OCI-LY1 (cell line): Measurements from ENCODE around the gene OLIG1.

Experiments
- H2AFZ ChIP-seq: fragments of 200-600 bp; sonication (generic), shearing (Covaris generic); 2 replicates; pipeline ENCODE4 v1.6.0; 2014; ENCODE audit warnings: antibody characterized with exemption, mild to moderate bottlenecking, low read length
- H3F3A ChIP-seq: fragments of 200-600 bp; sonication (generic), shearing (Covaris generic); 2 replicates; pipeline ENCODE4 v1.6.0; 2014; ENCODE audit warnings: mild to moderate bottlenecking, antibody characterized with exemption, low read length, moderate library complexity; ENCODE audit not compliant: insufficient read depth
- H3K27ac ChIP-seq: fragments of 200-600 bp; sonication (generic); 2 replicates; pipeline ENCODE4 v1.5.1; 2014; ENCODE audit warnings: low read length, mixed run types, mild to moderate bottlenecking, low read depth; ENCODE audit not compliant: poor library complexity, severe bottlenecking
- H3K27me3 ChIP-seq: fragments of 200-600 bp; sonication (generic); 2 replicates; pipeline ENCODE4 v1.6.0; 2014; ENCODE audit warnings: antibody characterized with exemption, mild to moderate bottlenecking, low read length, moderate library complexity; ENCODE audit not compliant: insufficient read depth
- H3K36me3 ChIP-seq: fragments of 200-600 bp; sonication (generic); 2 replicates; pipeline ENCODE4 v1.6.1; 2014; ENCODE audit warnings: mild to moderate bottlenecking, antibody characterized with exemption, low read length, moderate library complexity, mixed read lengths; ENCODE audit not compliant: insufficient read depth
- H3K4me1 ChIP-seq: fragments of 200-600 bp; sonication (generic); 2 replicates; pipeline ENCODE4 v1.5.1; 2014; ENCODE audit warnings: mild to moderate bottlenecking, low read length, moderate library complexity; ENCODE audit not compliant: insufficient read depth, severe bottlenecking
- H3K4me2 ChIP-seq: fragments of 200-600 bp; sonication (generic), shearing (Covaris generic); 2 replicates; pipeline ENCODE4 v1.6.1; 2014; ENCODE audit warnings: low read length
- H3K4me3 ChIP-seq: fragments of 200-600 bp; sonication (generic); 2 replicates; pipeline ENCODE4 v1.5.1; 2014; ENCODE audit warnings: low read length, low read depth, mild to moderate bottlenecking, mixed read lengths; ENCODE audit not compliant: poor library complexity, severe bottlenecking
- H3K79me2 ChIP-seq: fragments of 200-600 bp; shearing (Covaris generic); 2 replicates; pipeline ENCODE4 v1.6.1; 2016; ENCODE audit warnings: mixed run types, low read length, mixed read lengths; ENCODE audit not compliant: insufficient read depth
- H3K9ac ChIP-seq: fragments of 200-600 bp; sonication (generic), shearing (Covaris generic); 2 replicates; pipeline ENCODE4 v1.6.1; 2014; ENCODE audit warnings: mild to moderate bottlenecking, low read length, mixed read lengths
- H3K9me2 ChIP-seq: fragments of 200-600 bp; sonication (generic), shearing (Covaris generic); 2 replicates; pipeline ENCODE4 v1.6.1; 2014; ENCODE audit warnings: low read depth, mild to moderate bottlenecking, low read length, mixed read lengths
- H3K9me3 ChIP-seq: fragments of 200-600 bp; shearing (Covaris generic); 2 replicates; pipeline ENCODE4 v1.6.1; 2014; ENCODE audit warnings: low read length, mixed read lengths
- H4K20me1 ChIP-seq: fragments of 200-600 bp; sonication (generic), shearing (Covaris generic); 2 replicates; pipeline ENCODE4 v1.6.0; 2016; ENCODE audit warnings: mild to moderate bottlenecking, low read length; ENCODE audit not compliant: insufficient read depth
- EZH2 ChIP-seq: fragments of 200-600 bp; sonication (generic), shearing (Covaris generic); IDR thresholded peaks from 2 replicates; pipeline ENCODE4 v1.8.0; 2017; ENCODE audit warnings: borderline replicate concordance, mixed run types, mild to moderate bottlenecking, antibody characterized with exemption, low read length, moderate library complexity, mixed read lengths
- TF ChIP-seq, protein P1 (sequence below): fragments of 200-600 bp; sonication (generic), shearing (Covaris generic); IDR thresholded peaks from 2 replicates; pipeline ENCODE4 v1.5.1; 2017; ENCODE audit warnings: mild to moderate bottlenecking, antibody characterized with exemption, low read length, moderate library complexity, mixed read lengths

The OLIG1 gene, protein sequence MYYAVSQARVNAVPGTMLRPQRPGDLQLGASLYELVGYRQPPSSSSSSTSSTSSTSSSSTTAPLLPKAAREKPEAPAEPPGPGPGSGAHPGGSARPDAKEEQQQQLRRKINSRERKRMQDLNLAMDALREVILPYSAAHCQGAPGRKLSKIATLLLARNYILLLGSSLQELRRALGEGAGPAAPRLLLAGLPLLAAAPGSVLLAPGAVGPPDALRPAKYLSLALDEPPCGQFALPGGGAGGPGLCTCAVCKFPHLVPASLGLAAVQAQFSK

DNA sequence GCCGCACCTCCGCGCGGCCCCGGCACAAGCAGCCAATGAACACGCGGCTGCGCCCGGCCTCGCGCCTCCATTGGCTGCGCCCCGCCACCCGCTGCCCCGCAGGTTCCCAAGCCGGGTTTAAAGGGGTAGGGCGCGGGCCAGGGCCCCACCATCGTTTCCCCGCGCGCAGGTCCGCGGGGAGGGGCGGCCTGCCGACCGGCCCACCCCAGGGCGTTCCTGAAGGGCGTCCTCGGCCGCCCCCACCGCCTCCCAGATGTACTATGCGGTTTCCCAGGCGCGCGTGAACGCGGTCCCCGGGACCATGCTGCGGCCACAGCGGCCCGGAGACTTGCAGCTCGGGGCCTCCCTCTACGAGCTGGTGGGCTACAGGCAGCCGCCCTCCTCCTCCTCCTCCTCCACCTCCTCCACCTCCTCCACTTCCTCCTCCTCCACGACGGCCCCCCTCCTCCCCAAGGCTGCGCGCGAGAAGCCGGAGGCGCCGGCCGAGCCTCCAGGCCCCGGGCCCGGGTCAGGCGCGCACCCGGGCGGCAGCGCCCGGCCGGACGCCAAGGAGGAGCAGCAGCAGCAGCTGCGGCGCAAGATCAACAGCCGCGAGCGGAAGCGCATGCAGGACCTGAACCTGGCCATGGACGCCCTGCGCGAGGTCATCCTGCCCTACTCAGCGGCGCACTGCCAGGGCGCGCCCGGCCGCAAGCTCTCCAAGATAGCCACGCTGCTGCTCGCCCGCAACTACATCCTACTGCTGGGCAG is at the start of gene OLIG1:
OLIG1 (plus strand) TSS at position 148 of the 750 bp plus-strand sequence; CDS start at position 254, 106 bp downstream.
- peaks cover 6% of the 10 kb centered on the region; the same call in 1 of the 2 replicates for H3K9me3 ChIP-seq
- H4K20me1 ChIP-seq, result no peaks in the 10 kb centered on the region
- H2AFZ ChIP-seq, result no peak within 1 kb of the TSS
- no peaks in the 10 kb centered on the region for H3K4me1 ChIP-seq
- H3K79me2 ChIP-seq, result no peaks in the 10 kb centered on the region
- H3K27ac ChIP-seq, result no peak within 1 kb of the TSS
- H3K36me3 ChIP-seq, result no peaks in the 10 kb centered on the region
- no peaks in the 10 kb centered on the region for H3K9me2 ChIP-seq
- TF ChIP-seq, protein P1, sequence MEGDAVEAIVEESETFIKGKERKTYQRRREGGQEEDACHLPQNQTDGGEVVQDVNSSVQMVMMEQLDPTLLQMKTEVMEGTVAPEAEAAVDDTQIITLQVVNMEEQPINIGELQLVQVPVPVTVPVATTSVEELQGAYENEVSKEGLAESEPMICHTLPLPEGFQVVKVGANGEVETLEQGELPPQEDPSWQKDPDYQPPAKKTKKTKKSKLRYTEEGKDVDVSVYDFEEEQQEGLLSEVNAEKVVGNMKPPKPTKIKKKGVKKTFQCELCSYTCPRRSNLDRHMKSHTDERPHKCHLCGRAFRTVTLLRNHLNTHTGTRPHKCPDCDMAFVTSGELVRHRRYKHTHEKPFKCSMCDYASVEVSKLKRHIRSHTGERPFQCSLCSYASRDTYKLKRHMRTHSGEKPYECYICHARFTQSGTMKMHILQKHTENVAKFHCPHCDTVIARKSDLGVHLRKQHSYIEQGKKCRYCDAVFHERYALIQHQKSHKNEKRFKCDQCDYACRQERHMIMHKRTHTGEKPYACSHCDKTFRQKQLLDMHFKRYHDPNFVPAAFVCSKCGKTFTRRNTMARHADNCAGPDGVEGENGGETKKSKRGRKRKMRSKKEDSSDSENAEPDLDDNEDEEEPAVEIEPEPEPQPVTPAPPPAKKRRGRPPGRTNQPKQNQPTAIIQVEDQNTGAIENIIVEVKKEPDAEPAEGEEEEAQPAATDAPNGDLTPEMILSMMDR, result no peak
- no peak for TF ChIP-seq EZH2
- H3K9ac ChIP-seq, result no peak within 1 kb of the TSS
- H3K27me3 ChIP-seq, result no peaks in the 10 kb centered on the region
- no peak within 1 kb of the TSS for H3K4me3 ChIP-seq
- no peaks in the 10 kb centered on the region for H3F3A ChIP-seq
- H3K4me2 ChIP-seq, result no peak within 1 kb of the TSS

DNA sequence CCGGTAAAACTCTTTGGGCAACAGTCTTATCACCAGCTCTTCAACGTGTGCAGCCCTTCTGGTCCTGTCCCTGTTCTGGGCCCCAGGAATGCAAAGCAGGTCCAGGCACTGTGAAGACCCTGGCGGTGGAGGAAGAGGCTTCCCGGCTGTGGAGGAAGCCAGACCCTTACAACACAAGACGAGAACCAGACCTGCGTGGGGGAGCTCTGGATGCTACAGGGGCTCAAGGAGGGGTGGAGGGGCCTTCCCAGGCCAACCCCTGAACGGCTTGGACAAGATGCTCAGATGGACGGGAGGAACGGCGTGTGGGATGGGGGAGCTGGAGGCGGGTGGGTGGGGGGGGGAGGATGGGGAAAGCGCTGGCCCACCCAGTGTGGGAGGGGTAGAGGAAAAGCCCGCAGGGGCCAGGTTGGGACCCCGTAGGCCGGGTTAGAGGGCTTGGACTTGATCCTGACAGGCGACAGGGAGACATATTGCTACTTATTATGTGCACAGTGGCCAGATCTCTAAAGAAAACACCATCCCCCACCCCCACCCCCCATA is 49.3 kb upstream of the OLIG1 start:
- Histone ChIP-seq H4K20me1 (no peaks in the 10 kb centered on the region), H3K4me2 (no peak overlapping the region), H3K79me2 (no peaks in the 10 kb centered on the region), H3K9ac (no peak overlapping the region), H3K36me3 (no peaks in the 10 kb centered on the region), H2AFZ (no peak overlapping the region), H3K9me2 (no peaks in the 10 kb centered on the region), H3K4me3 (no peak overlapping the region), H3K27me3 (no peaks in the 10 kb centered on the region; the same call in 1 of the 2 replicates), H3K4me1 (no peaks in the 10 kb centered on the region), H3F3A (no peaks in the 10 kb centered on the region), H3K9me3 (no peaks in the 10 kb centered on the region), H3K27ac (no peak overlapping the region)
- no peak for TF ChIP-seq EZH2
- TF ChIP-seq, protein P1, result no peak

DNA sequence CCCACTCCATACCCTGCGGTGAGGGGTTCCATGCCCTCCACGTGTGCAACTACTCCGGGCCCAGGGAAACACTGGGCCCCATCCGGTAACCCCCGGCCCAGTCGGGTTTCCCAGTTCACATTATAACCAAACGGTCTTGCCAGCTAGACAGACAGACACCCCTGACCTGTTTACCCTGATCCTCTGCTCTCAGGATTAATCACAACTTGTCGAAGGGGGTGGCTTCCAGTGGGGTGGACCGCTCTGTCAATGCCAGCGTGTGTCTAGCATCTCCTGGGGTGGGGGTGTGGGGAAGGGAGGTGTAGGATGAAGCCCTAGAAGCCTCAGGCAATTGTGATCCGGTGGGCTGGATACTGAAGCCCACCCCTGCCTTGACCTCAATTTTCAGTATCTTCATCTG is 48.8 kb upstream of the OLIG1 start:
- H3K27me3 ChIP-seq, result no peaks in the 10 kb centered on the region; the same call in 1 of the 2 replicates
- H3K4me3 ChIP-seq, result no peak overlapping the region
- H3K27ac ChIP-seq, result no peak overlapping the region
- TF ChIP-seq, protein P1, result no peak
- no peak for TF ChIP-seq EZH2
- H3F3A ChIP-seq, result no peaks in the 10 kb centered on the region
- no peaks in the 10 kb centered on the region for H3K9me2 ChIP-seq
- no peaks in the 10 kb centered on the region for H4K20me1 ChIP-seq
- H3K79me2 ChIP-seq, result no peaks in the 10 kb centered on the region
- no peaks in the 10 kb centered on the region for H3K9me3 ChIP-seq
- no peak overlapping the region for H2AFZ ChIP-seq
- H3K4me1 ChIP-seq, result no peaks in the 10 kb centered on the region
- H3K9ac ChIP-seq, result no peak overlapping the region
- H3K36me3 ChIP-seq, result no peaks in the 10 kb centered on the region
- H3K4me2 ChIP-seq, result no peak overlapping the region
